Stimulated activated effector memory CD8-positive, alpha-beta T cell treated with anti-CD3 and anti-CD28 coated beads, Interleukin-12 subunit alpha, Interleukin-12 subunit beta, amount 100 ng/mL, for 72 hours (primary cell): ENCODE data around the gene DDC.
A peak's percentile ranks its signal among the peaks of the same experiment; 100 is the strongest.

Experiments
- ATAC-seq: fragments of 150-1000 bp; cut with Tn5 transposase; 2 replicates; pipeline ENCODE4 v1.10.0; 2021
- DNase-seq, 2 donors: peaks; one replicate each; pipeline ENCODE4 v3.0.0; 2021 to 2022; ENCODE audit warnings: low spot score in 2 of 2
- H3K27ac Mint-ChIP-seq: one replicate; pipeline ENCODE4 v1.8.0; 2022; ENCODE audit warnings: mild to moderate bottlenecking, mixed read lengths
- H3K36me3 Mint-ChIP-seq: one replicate; pipeline ENCODE4 v1.8.0; 2022; ENCODE audit warnings: mild to moderate bottlenecking, mixed read lengths
- H3K4me1 Mint-ChIP-seq: one replicate; pipeline ENCODE4 v1.8.0; 2022; ENCODE audit warnings: mixed read lengths
- H3K4me3 Mint-ChIP-seq: one replicate; pipeline ENCODE4 v1.8.0; 2022; ENCODE audit warnings: mild to moderate bottlenecking, mixed read lengths
- H3K9me3 Mint-ChIP-seq: one replicate; pipeline ENCODE4 v1.8.0; 2022; ENCODE audit warnings: mixed read lengths

Gene DDC

GRCh38 chr7:50564640-50565558 lies at the start of gene DDC:
Gene DDC, minus strand, starts transcription at chr7:50565405. Its CDS starts 21,320 bp downstream, at chr7:50544085.
- H3K4me3 Mint-ChIP-seq: no peak within 1 kb of the TSS
- ATAC-seq: no peak
- no peak within 1 kb of the TSS for H3K27ac Mint-ChIP-seq
- H3K9me3 Mint-ChIP-seq: no peaks in the 10 kb centered on the region
- H3K4me1 Mint-ChIP-seq: no peaks in the 10 kb centered on the region
- no peak for DNase-seq
- H3K36me3 Mint-ChIP-seq: no peaks in the 10 kb centered on the region

- ATAC-seq (no peak), DNase-seq (peak in 1 of 2 donors; percentile 23)
- Mint-ChIP-seq H3K4me1 (peaks cover 28% of the 10 kb centered on the region), H3K9me3 (no peaks in the 10 kb centered on the region), H3K27ac (no peak overlapping the region), H3K36me3 (no peaks in the 10 kb centered on the region), H3K4me3 (no peak overlapping the region)
Measured at GRCh38 chr7:50613473-50613872, 48.3 kb upstream of the DDC start.

- no peak for ATAC-seq
- Mint-ChIP-seq H3K9me3 (no peaks in the 10 kb centered on the region), H3K4me1 (peaks cover 36% of the 10 kb centered on the region), H3K36me3 (no peaks in the 10 kb centered on the region), H3K4me3 (no peak overlapping the region), H3K27ac (no peak overlapping the region)
- peak in 1 of 2 donors; percentile 46 for DNase-seq
Measured at GRCh38 chr7:50612704-50613103, 47.5 kb upstream of the DDC start.

GRCh38 chr7:50610521-50611277 lies 45.5 kb upstream of the DDC start:
- Mint-ChIP-seq H3K36me3 (no peaks in the 10 kb centered on the region), H3K9me3 (no peaks in the 10 kb centered on the region), H3K27ac (no peak overlapping the region), H3K4me3 (no peak overlapping the region), H3K4me1 (peaks cover 40% of the 10 kb centered on the region)
- no peak for DNase-seq
- ATAC-seq: peak; percentile 90

- Mint-ChIP-seq H3K27ac (no peak overlapping the region), H3K36me3 (no peaks in the 10 kb centered on the region), H3K9me3 (no peaks in the 10 kb centered on the region), H3K4me3 (no peak overlapping the region), H3K4me1 (peaks cover 32% of the 10 kb centered on the region)
- DNase-seq: no peak
- ATAC-seq: peak; percentile 44
Measured at GRCh38 chr7:50608196-50608906, 43.1 kb upstream of the DDC start.

GRCh38 chr7:50607524-50608125 lies 42.4 kb upstream of the DDC start:
- no peaks in the 10 kb centered on the region for H3K36me3 Mint-ChIP-seq
- DNase-seq: no peak
- H3K4me3 Mint-ChIP-seq: no peak overlapping the region
- no peaks in the 10 kb centered on the region for H3K9me3 Mint-ChIP-seq
- H3K27ac Mint-ChIP-seq: no peak overlapping the region
- H3K4me1 Mint-ChIP-seq: peaks cover 32% of the 10 kb centered on the region
- no peak for ATAC-seq

- H3K4me3 Mint-ChIP-seq: no peak overlapping the region
- H3K27ac Mint-ChIP-seq: no peak overlapping the region
- no peak for DNase-seq
- peaks cover 21% of the 10 kb centered on the region for H3K4me1 Mint-ChIP-seq
- H3K9me3 Mint-ChIP-seq: no peaks in the 10 kb centered on the region
- no peak for ATAC-seq
- no peaks in the 10 kb centered on the region for H3K36me3 Mint-ChIP-seq
Measured at GRCh38 chr7:50605059-50605458, 39.9 kb upstream of the DDC start.

- Mint-ChIP-seq H3K4me1 (peaks cover 10% of the 10 kb centered on the region), H3K27ac (no peak overlapping the region), H3K9me3 (no peaks in the 10 kb centered on the region), H3K36me3 (no peaks in the 10 kb centered on the region), H3K4me3 (no peak overlapping the region)
- ATAC-seq (no peak), DNase-seq (no peak)
Measured at GRCh38 chr7:50603287-50603686, 38.1 kb upstream of the DDC start.

GRCh38 chr7:50599385-50599784 lies 34.2 kb upstream of the DDC start:
- Mint-ChIP-seq H3K36me3 (no peaks in the 10 kb centered on the region), H3K4me3 (no peak overlapping the region), H3K4me1 (peaks cover 13% of the 10 kb centered on the region), H3K9me3 (no peaks in the 10 kb centered on the region), H3K27ac (no peak overlapping the region)
- DNase-seq (no peak), ATAC-seq (no peak)

- H3K4me3 Mint-ChIP-seq: no peak overlapping the region
- no peaks in the 10 kb centered on the region for H3K9me3 Mint-ChIP-seq
- DNase-seq (no peak), ATAC-seq (no peak)
- H3K36me3 Mint-ChIP-seq: no peaks in the 10 kb centered on the region
- H3K4me1 Mint-ChIP-seq: peaks cover 19% of the 10 kb centered on the region
- H3K27ac Mint-ChIP-seq: no peak overlapping the region
Measured at GRCh38 chr7:50598460-50599343, 33.5 kb upstream of the DDC start.

- no peaks in the 10 kb centered on the region for H3K36me3 Mint-ChIP-seq
- no peak for DNase-seq
- H3K27ac Mint-ChIP-seq: no peak overlapping the region
- H3K4me1 Mint-ChIP-seq: peaks cover 19% of the 10 kb centered on the region
- no peaks in the 10 kb centered on the region for H3K9me3 Mint-ChIP-seq
- no peak for ATAC-seq
- no peak overlapping the region for H3K4me3 Mint-ChIP-seq
Measured at GRCh38 chr7:50596484-50596883, 31.3 kb upstream of the DDC start.

GRCh38 chr7:50595491-50596102 lies 30.4 kb upstream of the DDC start:
- peak in 1 of 2 donors; percentile 63 for DNase-seq
- Mint-ChIP-seq H3K36me3 (no peaks in the 10 kb centered on the region), H3K9me3 (no peaks in the 10 kb centered on the region), H3K27ac (peak overlapping the region; percentile 55), H3K4me1 (peaks cover 19% of the 10 kb centered on the region), H3K4me3 (peak overlapping the region; percentile 33)
- ATAC-seq: peak; percentile 42

- peak; percentile 84 for ATAC-seq
- peak overlapping the region; percentile 33 for H3K4me3 Mint-ChIP-seq
Measured at GRCh38 chr7:50594734-50595485, 29.7 kb upstream of the DDC start.

More at GRCh38 chr7:50594734-50595485, 29.7 kb upstream of the DDC start:
- Mint-ChIP-seq H3K36me3 (no peaks in the 10 kb centered on the region), H3K27ac (peak overlapping the region; percentile 55), H3K4me1 (peaks cover 19% of the 10 kb centered on the region), H3K9me3 (no peaks in the 10 kb centered on the region)
- DNase-seq: peak in 1 of 2 donors; percentile 56
